SK-N-MC (cell line): ENCODE results near the gene C10orf120.

Experiments
- DNase-seq: peaks from one replicate; pipeline ENCODE4 v3.0.0-alpha.2; 2011; ENCODE audit warnings: low read depth, low spot score
- H3K27ac ChIP-seq: fragments of 200-600 bp; sonication (generic); 2 replicates; pipeline ENCODE4 v1.5.1; 2016; ENCODE audit warnings: mixed run types
- H3K36me3 ChIP-seq: fragments of 200-600 bp; sonication (generic); 2 replicates; pipeline ENCODE4 v1.6.1; 2017; ENCODE audit warnings: antibody characterized with exemption, low read length, mixed read lengths; ENCODE audit not compliant: insufficient read depth
- H3K4me3 ChIP-seq: fragments of 200-600 bp; sonication (generic); 2 replicates; pipeline ENCODE4 v1.5.1; 2016
- H3K9ac ChIP-seq: fragments of 200-600 bp; sonication (generic); 2 replicates; pipeline ENCODE4 v1.8.0; 2017; ENCODE audit warnings: mixed run types, mixed read lengths; ENCODE audit not compliant: insufficient read length
- H3K9me3 ChIP-seq: fragments of 200-600 bp; sonication (generic); 2 replicates; pipeline ENCODE4 v1.6.1; 2017; ENCODE audit warnings: low read depth, mild to moderate bottlenecking, antibody characterized with exemption, low read length, moderate library complexity, mixed read lengths
- EZH2 ChIP-seq: fragments of 200-600 bp; sonication (generic); IDR thresholded peaks from one replicate; pipeline ENCODE4 v1.6.1; 2017; ENCODE audit warnings: antibody characterized with exemption
- FOXP2 ChIP-seq: optimal IDR thresholded peaks from 2 replicates; pipeline ENCODE3; 2011; ENCODE audit warnings: mild to moderate bottlenecking, moderate library complexity; ENCODE audit not compliant: insufficient read depth; ENCODE audit errors: extremely low read length, control extremely low read depth
- POLR2AphosphoS5 ChIP-seq: IDR thresholded peaks from 2 replicates; pipeline ENCODE4 v1.6.1; 2012; ENCODE audit warnings: mild to moderate bottlenecking, low read depth, low read length, borderline replicate concordance

The C10orf120 gene

GRCh38 chr10:122659651-122660050 lies 40.0 kb downstream of the C10orf120 start:
- no peak for TF ChIP-seq FOXP2
- TF ChIP-seq POLR2AphosphoS5, result no peak
- no peak for TF ChIP-seq EZH2
- H3K27ac ChIP-seq, result no peak overlapping the region
- H3K4me3 ChIP-seq, result no peak overlapping the region
- H3K9me3 ChIP-seq, result no peaks in the 10 kb centered on the region
- H3K9ac ChIP-seq, result no peak overlapping the region
- no peaks in the 10 kb centered on the region for H3K36me3 ChIP-seq
- no peak for DNase-seq

DNA sequence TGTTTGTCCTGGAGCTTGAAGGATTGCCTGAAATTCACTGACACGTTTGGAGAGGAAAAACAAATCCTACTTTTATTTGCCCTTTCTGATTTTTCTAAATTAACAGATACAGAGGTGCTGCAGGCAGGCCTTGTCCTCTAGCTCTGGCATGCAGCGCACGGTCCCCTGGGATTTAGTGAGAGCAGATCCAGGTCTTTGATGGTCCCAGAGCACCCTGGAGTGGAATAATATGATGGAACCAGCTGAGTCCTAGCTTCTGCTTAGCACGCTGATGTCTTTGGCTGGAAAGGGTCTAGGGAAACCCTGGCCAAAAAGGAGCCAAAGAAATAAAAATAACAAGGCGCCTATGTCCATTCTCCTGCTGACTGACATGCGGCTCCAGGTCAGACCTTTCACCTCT lies 40.5 kb downstream of the C10orf120 start:
- Histone ChIP-seq H3K27ac (no peak overlapping the region), H3K4me3 (no peak overlapping the region), H3K36me3 (no peaks in the 10 kb centered on the region), H3K9ac (no peak overlapping the region), H3K9me3 (no peaks in the 10 kb centered on the region)
- TF ChIP-seq POLR2AphosphoS5, result no peak
- no peak for TF ChIP-seq FOXP2
- TF ChIP-seq EZH2, result no peak
- no peak for DNase-seq

DNA sequence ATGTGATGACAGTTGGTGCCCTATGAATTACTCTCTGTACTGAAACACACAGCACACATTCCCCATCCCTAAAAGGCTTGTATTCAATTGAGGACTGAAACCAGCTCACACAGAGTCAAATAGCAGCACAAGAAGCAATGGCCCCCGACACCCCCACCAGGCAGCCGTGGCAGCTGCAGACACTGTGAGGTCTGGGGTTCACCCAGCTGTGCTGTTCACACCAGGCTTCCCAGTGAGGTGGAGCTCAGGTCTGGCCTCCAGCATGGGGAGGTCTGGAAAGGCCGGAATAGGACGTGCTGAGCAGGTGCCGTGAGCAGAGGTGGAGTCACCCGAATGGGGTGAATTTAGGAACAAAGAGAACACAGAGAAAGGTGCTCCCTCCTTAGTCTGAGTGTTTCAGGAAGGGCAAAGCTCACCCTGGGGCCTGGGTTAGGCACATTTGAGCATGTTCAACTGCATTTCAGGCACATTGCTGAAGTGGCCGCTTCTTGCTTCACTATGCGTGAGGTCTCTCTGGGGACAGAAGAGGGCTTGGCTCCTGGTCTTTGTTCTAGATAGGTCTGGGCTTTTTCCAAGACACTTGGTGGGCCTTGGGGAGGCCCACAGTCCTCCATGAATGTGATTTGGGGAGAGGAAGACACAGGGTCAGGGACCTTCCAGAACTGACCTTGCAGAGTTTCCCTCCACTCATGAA lies 41.1 kb downstream of the C10orf120 start:
- no peaks in the 10 kb centered on the region for H3K36me3 ChIP-seq
- no peak overlapping the region for H3K9ac ChIP-seq
- H3K9me3 ChIP-seq, result no peaks in the 10 kb centered on the region
- DNase-seq, result no peak
- no peak overlapping the region for H3K27ac ChIP-seq
- TF ChIP-seq POLR2AphosphoS5 (no peak), EZH2 (no peak), FOXP2 (no peak)
- H3K4me3 ChIP-seq, result no peak overlapping the region

GRCh38 chr10:122657729-122658128 lies 41.9 kb downstream of the C10orf120 start:
- DNase-seq, result no peak
- no peak overlapping the region for H3K9ac ChIP-seq
- H3K4me3 ChIP-seq, result no peak overlapping the region
- H3K27ac ChIP-seq, result no peak overlapping the region
- no peaks in the 10 kb centered on the region for H3K36me3 ChIP-seq
- no peaks in the 10 kb centered on the region for H3K9me3 ChIP-seq
- TF ChIP-seq POLR2AphosphoS5 (no peak), FOXP2 (no peak), EZH2 (no peak)

DNA sequence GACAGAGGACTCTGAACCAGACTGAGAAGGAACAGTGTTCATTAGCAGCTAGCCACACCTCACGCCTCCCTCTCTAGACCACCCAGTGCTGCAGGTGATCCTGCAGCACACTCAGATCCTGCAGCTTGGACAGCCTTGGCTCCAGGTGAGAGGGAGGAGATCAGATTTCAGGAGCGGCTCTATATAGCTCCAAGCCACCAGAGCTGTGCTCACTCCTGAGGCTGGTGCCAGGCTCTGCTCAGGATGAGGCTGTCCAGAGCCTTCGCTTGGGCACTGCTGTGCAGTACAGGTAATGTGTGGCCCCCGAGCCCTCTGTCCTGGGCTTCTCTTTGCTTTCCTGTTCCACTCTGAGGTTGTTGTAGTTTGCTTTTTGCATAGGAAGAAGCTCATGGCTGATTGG lies 42.4 kb downstream of the C10orf120 start:
- TF ChIP-seq EZH2 (no peak), FOXP2 (no peak), POLR2AphosphoS5 (no peak)
- H3K4me3 ChIP-seq, result no peak overlapping the region
- no peaks in the 10 kb centered on the region for H3K36me3 ChIP-seq
- no peak for DNase-seq
- no peaks in the 10 kb centered on the region for H3K9me3 ChIP-seq
- no peak overlapping the region for H3K27ac ChIP-seq
- no peak overlapping the region for H3K9ac ChIP-seq

- Histone ChIP-seq H3K27ac (no peak overlapping the region), H3K4me3 (no peak overlapping the region), H3K9ac (no peak overlapping the region), H3K36me3 (no peaks in the 10 kb centered on the region), H3K9me3 (no peaks in the 10 kb centered on the region)
- DNase-seq, result no peak
- no peak for TF ChIP-seq FOXP2
- no peak for TF ChIP-seq EZH2
- no peak for TF ChIP-seq POLR2AphosphoS5
Observed at GRCh38 chr10:122656741-122657140, 42.9 kb downstream of the C10orf120 start.

DNA sequence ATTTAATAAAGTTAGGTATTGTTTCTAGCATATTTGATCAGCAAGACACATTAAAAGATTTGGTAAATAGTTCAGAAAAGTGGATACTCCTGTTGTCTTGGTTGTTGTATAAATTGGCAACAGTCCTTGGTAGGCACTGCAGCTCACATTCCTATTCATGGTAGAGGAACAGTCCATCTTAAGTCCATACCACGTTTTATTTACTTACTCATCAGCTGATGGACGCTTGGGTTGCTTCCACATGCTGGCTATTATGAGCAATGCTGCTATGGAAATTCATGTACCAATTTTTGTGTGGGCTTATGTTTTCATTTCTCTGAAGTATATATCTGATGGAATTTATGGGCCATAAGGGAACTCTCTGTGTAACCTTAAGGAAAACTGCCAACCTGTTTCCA lies 43.3 kb downstream of the C10orf120 start:
- Histone ChIP-seq H3K27ac (no peak overlapping the region), H3K9me3 (no peaks in the 10 kb centered on the region)

GRCh38 chr10:122655524-122656307 lies 43.9 kb downstream of the C10orf120 start:
- no peaks in the 10 kb centered on the region for H3K36me3 ChIP-seq
- no peaks in the 10 kb centered on the region for H3K9me3 ChIP-seq
- no peak for TF ChIP-seq EZH2
- TF ChIP-seq POLR2AphosphoS5, result no peak
- TF ChIP-seq FOXP2, result no peak
- H3K9ac ChIP-seq, result no peak overlapping the region
- no peak overlapping the region for H3K4me3 ChIP-seq
- no peak for DNase-seq
- H3K27ac ChIP-seq, result no peak overlapping the region

More for the DNA sequence above, 43.3 kb downstream of the C10orf120 start:
- Histone ChIP-seq H3K9ac (no peak overlapping the region), H3K4me3 (no peak overlapping the region), H3K36me3 (no peaks in the 10 kb centered on the region)
- TF ChIP-seq POLR2AphosphoS5 (no peak), FOXP2 (no peak), EZH2 (no peak)
- DNase-seq, result no peak
